ENCODE measurements around the gene MRPL23.

The MRPL23 gene

DNA sequence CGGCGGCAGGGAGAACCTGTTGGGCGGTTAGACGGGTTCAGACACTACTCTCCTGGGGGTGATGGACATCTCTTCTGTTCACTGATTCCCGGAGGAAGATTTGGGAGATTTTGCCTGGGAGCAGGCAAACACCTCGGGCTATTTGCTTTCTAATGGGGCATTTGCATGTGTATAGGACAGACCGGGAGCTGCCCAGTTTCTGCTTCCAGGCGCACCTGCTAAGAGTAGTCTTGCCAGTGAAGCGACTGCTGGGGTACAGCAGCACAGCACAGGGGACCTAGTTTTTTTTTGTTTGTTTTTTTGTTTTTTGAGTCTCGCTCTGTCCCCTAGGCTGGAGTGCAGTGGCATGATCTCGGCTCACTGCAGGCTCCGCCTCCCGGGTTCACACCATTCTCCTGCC, 57.3 kb downstream of the MRPL23 start:
- no peak for ATAC-seq
- TF ChIP-seq, protein P1, sequence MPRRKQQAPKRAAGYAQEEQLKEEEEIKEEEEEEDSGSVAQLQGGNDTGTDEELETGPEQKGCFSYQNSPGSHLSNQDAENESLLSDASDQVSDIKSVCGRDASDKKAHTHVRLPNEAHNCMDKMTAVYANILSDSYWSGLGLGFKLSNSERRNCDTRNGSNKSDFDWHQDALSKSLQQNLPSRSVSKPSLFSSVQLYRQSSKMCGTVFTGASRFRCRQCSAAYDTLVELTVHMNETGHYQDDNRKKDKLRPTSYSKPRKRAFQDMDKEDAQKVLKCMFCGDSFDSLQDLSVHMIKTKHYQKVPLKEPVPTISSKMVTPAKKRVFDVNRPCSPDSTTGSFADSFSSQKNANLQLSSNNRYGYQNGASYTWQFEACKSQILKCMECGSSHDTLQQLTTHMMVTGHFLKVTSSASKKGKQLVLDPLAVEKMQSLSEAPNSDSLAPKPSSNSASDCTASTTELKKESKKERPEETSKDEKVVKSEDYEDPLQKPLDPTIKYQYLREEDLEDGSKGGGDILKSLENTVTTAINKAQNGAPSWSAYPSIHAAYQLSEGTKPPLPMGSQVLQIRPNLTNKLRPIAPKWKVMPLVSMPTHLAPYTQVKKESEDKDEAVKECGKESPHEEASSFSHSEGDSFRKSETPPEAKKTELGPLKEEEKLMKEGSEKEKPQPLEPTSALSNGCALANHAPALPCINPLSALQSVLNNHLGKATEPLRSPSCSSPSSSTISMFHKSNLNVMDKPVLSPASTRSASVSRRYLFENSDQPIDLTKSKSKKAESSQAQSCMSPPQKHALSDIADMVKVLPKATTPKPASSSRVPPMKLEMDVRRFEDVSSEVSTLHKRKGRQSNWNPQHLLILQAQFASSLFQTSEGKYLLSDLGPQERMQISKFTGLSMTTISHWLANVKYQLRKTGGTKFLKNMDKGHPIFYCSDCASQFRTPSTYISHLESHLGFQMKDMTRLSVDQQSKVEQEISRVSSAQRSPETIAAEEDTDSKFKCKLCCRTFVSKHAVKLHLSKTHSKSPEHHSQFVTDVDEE (CRISPR knock-in tag; IDR thresholded peaks at IDR 0.05): no peak
- TF ChIP-seq SNAI2 (CRISPR knock-in tag; IDR thresholded peaks at IDR 0.05): no peak
- no peak for TF ChIP-seq ZNF565 (CRISPR knock-in tag; conservative IDR thresholded peaks at IDR 0.05; ENCODE audit: low read depth)
- TF ChIP-seq CSDC2 (CRISPR knock-in tag; IDR thresholded peaks at IDR 0.05): no peak
- TF ChIP-seq ZC3H10 (CRISPR knock-in tag; IDR thresholded peaks at IDR 0.05): no peak
- TF ChIP-seq, protein P2, sequence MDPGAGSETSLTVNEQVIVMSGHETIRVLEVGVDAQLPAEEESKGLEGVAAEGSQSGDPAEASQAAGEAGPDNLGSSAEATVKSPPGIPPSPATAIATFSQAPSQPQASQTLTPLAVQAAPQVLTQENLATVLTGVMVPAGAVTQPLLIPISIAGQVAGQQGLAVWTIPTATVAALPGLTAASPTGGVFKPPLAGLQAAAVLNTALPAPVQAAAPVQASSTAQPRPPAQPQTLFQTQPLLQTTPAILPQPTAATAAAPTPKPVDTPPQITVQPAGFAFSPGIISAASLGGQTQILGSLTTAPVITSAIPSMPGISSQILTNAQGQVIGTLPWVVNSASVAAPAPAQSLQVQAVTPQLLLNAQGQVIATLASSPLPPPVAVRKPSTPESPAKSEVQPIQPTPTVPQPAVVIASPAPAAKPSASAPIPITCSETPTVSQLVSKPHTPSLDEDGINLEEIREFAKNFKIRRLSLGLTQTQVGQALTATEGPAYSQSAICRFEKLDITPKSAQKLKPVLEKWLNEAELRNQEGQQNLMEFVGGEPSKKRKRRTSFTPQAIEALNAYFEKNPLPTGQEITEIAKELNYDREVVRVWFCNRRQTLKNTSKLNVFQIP (CRISPR knock-in tag; IDR thresholded peaks at IDR 0.05; ENCODE audit: borderline replicate concordance, low read depth): no peak
- no peak for TF ChIP-seq ARNTL (CRISPR knock-in tag; IDR thresholded peaks at IDR 0.05; ENCODE audit: borderline replicate concordance, low read depth)
- TF ChIP-seq ZFP3 (CRISPR knock-in tag; IDR thresholded peaks at IDR 0.05): no peak
- no peak for TF ChIP-seq GLIS3 (CRISPR knock-in tag; IDR thresholded peaks at IDR 0.05)
- TF ChIP-seq ZFP30 (CRISPR knock-in tag; IDR thresholded peaks at IDR 0.05): no peak
- no peak for TF ChIP-seq PPARA (CRISPR knock-in tag; IDR thresholded peaks at IDR 0.05; ENCODE audit: borderline replicate concordance)
- no peak for TF ChIP-seq RARB (CRISPR knock-in tag; IDR thresholded peaks at IDR 0.05)
- TF ChIP-seq BACH2 (CRISPR knock-in tag; IDR thresholded peaks at IDR 0.05; ENCODE audit: borderline replicate concordance): no peak

Measured in SK-N-SH treated with all-trans-retinoic acid at 6 μM for 48 hours (cell line).